Esophagus muscularis mucosa (tissue), 4 donors: ENCODE data around the gene CDCA7L. TPM values are rescaled to one million over a fixed set of nuclear protein-coding genes. Genes with fewer than 3 reads are reported as not detected.
A peak's percentile ranks its signal among the peaks of the same experiment; 100 is the strongest.

Experiments
- DNase-seq: peaks from one replicate; pipeline ENCODE4 v3.0.0-alpha.2; 2017; ENCODE audit errors: extremely low spot score
- H3K27ac ChIP-seq, 4 donors: fragments of 200-600 bp; sonication (generic); replicated peaks in 1 of 4; 1 replicate in 3 of 4; 2 replicates in 1 of 4; pipeline ENCODE4 v1.5.1; 2016 to 2019; ENCODE audit warnings: mild to moderate bottlenecking in 1 of 4
- H3K27me3 ChIP-seq, 4 donors: fragments of 200-600 bp; sonication (generic); one replicate each; pipeline versions ENCODE4 v1.5.1 to v1.6.0; 2016 to 2019
- H3K36me3 ChIP-seq, 4 donors: fragments of 200-600 bp; sonication (generic); one replicate each; pipeline ENCODE4 v1.5.1; 2016 to 2019
- H3K4me1 ChIP-seq, 4 donors: fragments of 200-600 bp; sonication (generic); one replicate each; pipeline ENCODE4 v1.5.1; 2016 to 2019
- H3K4me3 ChIP-seq, 4 donors: fragments of 200-600 bp; sonication (generic); 1 replicate in 2 of 4; 2 replicates in 2 of 4; pipeline ENCODE4 v1.5.1; 2016 to 2019; ENCODE audit warnings: mild to moderate bottlenecking in 4 of 4, moderate library complexity in 1 of 4
- H3K9me3 ChIP-seq, 4 donors: fragments of 200-600 bp; sonication (generic); 1 replicate in 3 of 4; 2 replicates in 1 of 4; pipeline ENCODE4 v1.5.1; 2016 to 2019
- EP300 ChIP-seq: sonication (generic); formaldehyde crosslinking; IDR thresholded peaks from one replicate; pipeline ENCODE4 v1.6.1; 2017; ENCODE audit warnings: antibody characterized with exemption
- POLR2A ChIP-seq: fragments of 450-650 bp; IDR thresholded peaks from one replicate; pipeline ENCODE4 v1.6.1; 2017; ENCODE audit warnings: antibody characterized with exemption, moderate library complexity, mild to moderate bottlenecking, low read depth
- POLR2AphosphoS5 ChIP-seq, 2 donors: sonication (generic); formaldehyde crosslinking; IDR thresholded peaks; one replicate each; pipeline ENCODE4 v1.6.1; 2017; ENCODE audit warnings: antibody characterized with exemption in 2 of 2
- WGBS: methylation state at CpG from one replicate; pipeline ENCODE4 v1.1.5; 2018; 5-methylcytosine and 5-hydroxymethylcytosine counted together
- intact Hi-C: fragments of 100-400 bp; cut with DNase I; formaldehyde crosslinking; loops from one replicate; pipeline ENCODE4 v1.15.1; 2023
- total RNA-seq, 4 donors: library from RNA; depleted of rRNA; stranded (reverse); fragments of >200 nt; gene quantifications; one replicate each; pipeline versions ENCODE4 v1.1.0 to v1.2.1, GENCODE V29; 2016
- TF ChIP-seq, protein P1 (sequence below), 3 experiments: fragments of 200-600 bp in 2 of 3; fragments of 450-650 bp in 1 of 3; sonication (generic) in 2 of 3; IDR thresholded peaks; one replicate each; pipeline ENCODE4 v1.5.1; 2017 to 2019; ENCODE audit warnings: antibody characterized with exemption in 3 of 3, mild to moderate bottlenecking in 2 of 3, moderate library complexity in 1 of 3

CDCA7L gene
- total RNA-seq, 4 donors from 2014 or later, result 19.5 to 61.6 (median 25.2) TPM

GRCh38 chr7:21947056-21947455, 1.4 kb upstream of the CDCA7L start:
- Histone ChIP-seq H3K9me3 (no peaks in the 10 kb centered on the region), H3K4me1 (peaks cover 13 to 39% (median 37%) of the 10 kb centered on the region in 4 donors), H3K36me3 (no peaks in the 10 kb centered on the region), H3K27ac (no peak overlapping the region), H3K27me3 (no peaks in the 10 kb centered on the region), H3K4me3 (no peak overlapping the region)
- intact Hi-C loops, result no loop called here
- TF ChIP-seq POLR2A (no peak), POLR2AphosphoS5 (IDR thresholded peaks at IDR 0.05) (no peak), EP300 (no peak)
- TF ChIP-seq, protein P1, sequence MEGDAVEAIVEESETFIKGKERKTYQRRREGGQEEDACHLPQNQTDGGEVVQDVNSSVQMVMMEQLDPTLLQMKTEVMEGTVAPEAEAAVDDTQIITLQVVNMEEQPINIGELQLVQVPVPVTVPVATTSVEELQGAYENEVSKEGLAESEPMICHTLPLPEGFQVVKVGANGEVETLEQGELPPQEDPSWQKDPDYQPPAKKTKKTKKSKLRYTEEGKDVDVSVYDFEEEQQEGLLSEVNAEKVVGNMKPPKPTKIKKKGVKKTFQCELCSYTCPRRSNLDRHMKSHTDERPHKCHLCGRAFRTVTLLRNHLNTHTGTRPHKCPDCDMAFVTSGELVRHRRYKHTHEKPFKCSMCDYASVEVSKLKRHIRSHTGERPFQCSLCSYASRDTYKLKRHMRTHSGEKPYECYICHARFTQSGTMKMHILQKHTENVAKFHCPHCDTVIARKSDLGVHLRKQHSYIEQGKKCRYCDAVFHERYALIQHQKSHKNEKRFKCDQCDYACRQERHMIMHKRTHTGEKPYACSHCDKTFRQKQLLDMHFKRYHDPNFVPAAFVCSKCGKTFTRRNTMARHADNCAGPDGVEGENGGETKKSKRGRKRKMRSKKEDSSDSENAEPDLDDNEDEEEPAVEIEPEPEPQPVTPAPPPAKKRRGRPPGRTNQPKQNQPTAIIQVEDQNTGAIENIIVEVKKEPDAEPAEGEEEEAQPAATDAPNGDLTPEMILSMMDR (IDR thresholded peaks at IDR 0.05), result no peak
- 69% methylated on average over 3 of the region's 3 CpGs for WGBS
- DNase-seq, result no peak

GRCh38 chr7:21946222-21946709, 567 bp upstream of the CDCA7L start:
- no peaks in the 10 kb centered on the region for H3K27me3 ChIP-seq
- peak overlapping the region; percentile 71 to 85 (median 76) for H3K4me3 ChIP-seq
- peak overlapping the region; percentile 74 to 89 (median 81) for H3K27ac ChIP-seq
- WGBS, result 18% methylated on average over 8 of the region's 8 CpGs
- no peaks in the 10 kb centered on the region for H3K36me3 ChIP-seq
- no peak for TF ChIP-seq POLR2AphosphoS5 (IDR thresholded peaks at IDR 0.05)
- TF ChIP-seq POLR2A, result no peak
- TF ChIP-seq, protein P1 (IDR thresholded peaks at IDR 0.05), result no peak
- no peak for TF ChIP-seq EP300
- H3K9me3 ChIP-seq, result no peaks in the 10 kb centered on the region
- intact Hi-C loops, result no loop called here
- H3K4me1 ChIP-seq, result peaks cover 19 to 47% (median 41%) of the 10 kb centered on the region in 4 donors
- no peak for DNase-seq

GRCh38 chr7:21944616-21945453, 864 bp downstream of the CDCA7L start:
- TF ChIP-seq POLR2AphosphoS5 (IDR thresholded peaks at IDR 0.05), result no peak
- TF ChIP-seq POLR2A, result no peak
- TF ChIP-seq EP300, result no peak
- TF ChIP-seq, protein P1 (IDR thresholded peaks at IDR 0.05), result no peak
- H3K9me3 ChIP-seq, result no peaks in the 10 kb centered on the region
- H3K27ac ChIP-seq, result peak overlapping the region; percentile 74 to 89 (median 81)
- no peak for DNase-seq
- H3K27me3 ChIP-seq, result no peaks in the 10 kb centered on the region
- no peaks in the 10 kb centered on the region for H3K36me3 ChIP-seq
- H3K4me1 ChIP-seq, result peaks cover 25 to 61% (median 47%) of the 10 kb centered on the region in 4 donors
- intact Hi-C loops, result no loop called here
- H3K4me3 ChIP-seq, result peak overlapping the region; percentile 71 to 85 (median 76)
- WGBS, result 1% methylated on average over 34 of the region's 34 CpGs

- H3K4me3 ChIP-seq, result peak overlapping the region in 2 of 4 donors; percentile 19 to 79
- H3K4me1 ChIP-seq, result peaks cover 32 to 75% (median 60%) of the 10 kb centered on the region in 4 donors
- intact Hi-C loops, result no loop called here
- no peak for DNase-seq
- no peaks in the 10 kb centered on the region for H3K9me3 ChIP-seq
- WGBS, result 70% methylated on average over 5 of the region's 5 CpGs
- no peaks in the 10 kb centered on the region for H3K27me3 ChIP-seq
- H3K36me3 ChIP-seq, result no peaks in the 10 kb centered on the region
- TF ChIP-seq EP300 (no peak), POLR2A (no peak), POLR2AphosphoS5 (IDR thresholded peaks at IDR 0.05) (no peak)
- TF ChIP-seq, protein P1 (IDR thresholded peaks at IDR 0.05), result no peak
- H3K27ac ChIP-seq, result peak overlapping the region; percentile 37 to 74 (median 60)
Measured at GRCh38 chr7:21943436-21943835, 2.3 kb downstream of the CDCA7L start.
